CD4-positive, alpha-beta T cell treated with Interleukin-4 for 4 hours (primary cell): ENCODE results near the gene VPS51.

Source experiments
- DNase-seq: peaks from one replicate; pipeline ENCODE4 v3.0.0-alpha.2; 2020

Gene VPS51

DNA sequence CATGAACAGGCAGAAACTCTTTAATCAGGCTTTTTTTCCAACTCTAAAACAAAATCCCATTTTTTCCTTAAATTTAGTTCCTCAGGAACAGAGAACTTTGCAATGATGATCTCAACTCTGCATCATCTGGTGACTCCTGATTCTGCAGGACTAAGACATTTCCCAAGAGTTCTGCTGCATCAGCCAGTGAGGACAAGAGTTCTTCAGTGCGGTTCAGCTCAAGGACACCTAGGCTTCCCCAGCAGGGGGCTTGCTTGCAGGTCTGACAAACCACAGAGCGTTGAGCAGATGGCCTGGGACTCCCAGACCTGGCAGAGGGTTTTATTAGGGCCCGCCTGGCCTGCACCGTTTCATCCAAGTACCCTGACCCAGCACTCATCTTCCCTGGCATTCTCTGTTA is 18.6 kb upstream of the VPS51 start:
- DNase-seq, result no peak

DNA sequence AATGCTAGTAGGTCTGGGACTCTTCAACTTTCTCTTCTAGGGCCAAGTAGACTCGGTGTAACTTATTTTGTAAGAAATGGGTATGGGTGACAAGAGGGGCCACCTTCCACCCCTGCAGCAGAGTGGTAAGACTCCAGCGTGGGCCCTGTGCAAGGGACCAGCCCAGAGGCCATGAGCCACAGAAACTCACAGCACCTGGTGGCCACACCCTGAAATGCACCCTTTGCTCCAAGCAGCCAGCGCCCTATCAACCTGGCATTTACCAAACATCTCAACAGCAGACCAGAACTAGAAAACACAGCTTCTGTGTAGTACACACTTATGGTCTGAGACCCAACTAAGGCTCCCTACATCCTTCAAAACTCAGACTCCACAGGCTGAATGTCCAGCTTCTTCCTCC is 17.9 kb upstream of the VPS51 start:
- peak; percentile 77 for DNase-seq

DNA sequence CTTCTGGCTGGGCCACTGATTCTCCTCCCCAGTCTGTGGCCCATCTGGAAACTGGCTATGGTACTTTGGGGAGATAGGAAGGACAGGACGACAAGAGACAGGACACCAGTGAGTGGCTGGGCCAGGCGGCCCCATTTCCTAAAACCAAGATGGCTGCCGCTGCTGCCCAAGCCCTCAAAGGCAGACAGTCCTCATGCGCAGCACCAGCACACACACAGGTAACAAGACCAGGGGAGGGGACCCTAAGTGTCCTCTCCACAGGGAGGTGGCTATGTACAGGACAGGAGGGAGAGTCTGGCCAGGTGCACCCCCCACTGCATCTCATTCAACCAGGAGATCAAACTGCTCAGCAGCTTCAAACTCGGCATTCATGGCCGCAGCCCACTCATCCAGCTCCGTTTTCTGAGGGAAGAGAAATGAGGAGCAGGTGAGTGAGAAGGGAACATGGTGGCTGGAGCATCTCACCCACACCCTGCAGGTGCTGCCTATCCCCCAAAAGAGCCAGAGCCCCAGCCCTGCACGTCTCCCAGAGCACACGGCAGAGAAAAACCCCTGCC is 17.1 kb upstream of the VPS51 start:
- no peak for DNase-seq

DNA sequence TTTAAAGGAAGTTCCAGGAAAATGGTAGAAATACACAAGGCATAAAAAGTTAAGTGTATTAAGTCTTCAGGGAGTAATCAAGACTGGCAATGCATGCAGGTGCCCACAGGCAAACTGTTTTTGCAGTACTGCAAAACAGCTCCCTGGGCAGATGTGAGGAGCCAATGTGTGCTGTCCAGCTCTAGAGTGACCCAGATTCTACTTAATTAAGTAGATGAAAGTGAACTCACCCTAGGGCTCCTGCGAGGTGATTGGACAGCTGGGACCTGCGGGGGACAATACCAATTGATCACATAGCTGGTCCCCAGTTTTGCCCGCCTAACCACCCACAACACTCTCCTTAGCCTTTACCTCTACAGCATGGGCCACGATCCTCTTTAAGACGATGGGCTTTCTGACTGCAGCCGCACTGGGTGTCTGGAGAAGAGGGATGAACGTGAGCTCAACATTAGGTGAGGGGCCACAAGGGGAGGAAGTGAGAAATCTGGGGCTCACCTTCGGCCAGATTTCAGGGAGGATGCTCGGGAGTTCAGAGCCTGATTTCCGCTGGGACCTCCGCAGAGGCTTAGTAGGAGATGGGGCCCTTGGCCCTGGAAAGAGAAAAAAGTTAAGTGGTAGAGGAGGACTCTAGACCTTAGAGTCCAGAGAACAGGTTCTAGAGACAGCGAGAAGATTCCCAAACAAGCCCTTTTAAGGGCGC is 12.7 kb upstream of the VPS51 start:
- no peak for DNase-seq

DNA sequence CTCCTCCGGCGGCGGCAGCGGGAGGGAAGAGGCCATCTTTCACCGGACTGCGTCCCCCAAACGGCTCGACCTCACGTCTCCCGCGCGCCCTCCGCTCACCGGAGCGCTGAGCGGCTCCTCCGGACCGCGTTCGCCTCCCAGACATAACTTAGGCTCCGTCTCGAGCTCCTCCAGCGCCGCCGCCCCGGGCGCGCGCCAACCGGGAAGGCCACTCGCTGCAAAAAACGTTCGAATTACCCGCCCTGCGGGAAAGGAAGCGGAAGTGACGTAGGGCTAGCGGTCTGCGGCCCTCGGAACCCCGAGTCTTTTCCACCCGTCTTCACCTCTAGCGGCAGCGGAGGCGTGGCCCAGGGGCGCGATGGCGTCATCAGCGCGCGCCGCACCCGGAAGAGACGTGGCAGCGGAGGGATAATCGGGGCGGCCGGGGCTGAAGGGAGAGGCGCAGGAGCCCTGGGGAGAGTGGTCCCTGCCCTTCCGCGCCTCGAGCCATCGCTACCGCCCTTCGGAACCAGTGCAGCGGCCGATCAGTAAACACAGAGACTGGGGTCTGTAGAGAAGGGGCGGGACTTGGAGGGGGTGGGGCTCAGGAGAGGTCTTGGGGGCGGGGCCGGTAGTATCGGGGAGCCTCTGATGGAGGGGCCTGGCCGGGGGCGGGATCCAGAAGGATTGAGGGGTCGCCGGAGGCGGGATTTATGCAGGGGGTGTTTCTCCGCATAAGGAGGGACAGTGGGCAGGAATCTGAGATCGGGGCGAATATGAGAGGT is 12.0 kb upstream of the VPS51 start, which contains the start of the genes CDCA5 and ZFPL1:
Gene CDCA5, minus strand, starts transcription at position 207 of the 764 bp plus-strand sequence. Its CDS starts 62 bp downstream, at position 145.
Gene ZFPL1, plus strand, starts transcription at position 389 of the 764 bp plus-strand sequence. CDS start 477 bp downstream, outside the sequence.
- peak; percentile 96 for DNase-seq

DNA sequence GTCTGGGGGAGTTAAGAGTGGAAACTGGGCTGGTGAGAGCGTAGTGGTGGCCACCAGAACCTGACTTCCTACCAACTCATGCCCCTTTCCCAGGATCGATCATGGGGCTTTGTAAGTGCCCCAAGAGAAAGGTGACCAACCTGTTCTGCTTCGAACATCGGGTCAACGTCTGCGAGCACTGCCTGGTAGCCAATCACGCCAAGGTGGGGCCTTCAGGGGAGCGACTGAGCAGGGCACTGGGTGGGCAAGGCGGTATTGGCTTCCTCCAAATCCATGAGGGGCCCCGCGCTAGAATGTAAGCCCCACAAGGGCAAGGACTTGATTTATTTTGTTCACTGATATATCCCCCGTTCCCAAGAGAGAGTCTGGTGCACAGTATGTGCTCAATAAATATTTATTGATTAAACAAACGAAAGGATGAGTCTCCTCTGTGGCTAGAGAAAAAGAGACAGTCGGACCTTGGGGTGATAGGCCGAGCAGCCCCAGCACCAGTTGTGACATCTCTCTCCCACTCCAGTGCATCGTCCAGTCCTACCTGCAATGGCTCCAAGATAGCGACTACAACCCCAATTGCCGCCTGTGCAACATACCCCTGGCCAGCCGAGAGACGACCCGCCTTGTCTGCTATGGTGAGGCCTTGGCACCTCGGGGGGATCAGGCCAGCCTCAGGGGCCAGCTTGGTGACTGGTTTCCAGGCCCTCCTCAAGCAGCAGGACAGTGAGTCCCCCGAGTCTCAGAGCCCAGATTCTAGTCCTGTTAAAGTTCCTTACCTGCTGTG is 11.2 kb upstream of the VPS51 start:
- no peak for DNase-seq

DNA sequence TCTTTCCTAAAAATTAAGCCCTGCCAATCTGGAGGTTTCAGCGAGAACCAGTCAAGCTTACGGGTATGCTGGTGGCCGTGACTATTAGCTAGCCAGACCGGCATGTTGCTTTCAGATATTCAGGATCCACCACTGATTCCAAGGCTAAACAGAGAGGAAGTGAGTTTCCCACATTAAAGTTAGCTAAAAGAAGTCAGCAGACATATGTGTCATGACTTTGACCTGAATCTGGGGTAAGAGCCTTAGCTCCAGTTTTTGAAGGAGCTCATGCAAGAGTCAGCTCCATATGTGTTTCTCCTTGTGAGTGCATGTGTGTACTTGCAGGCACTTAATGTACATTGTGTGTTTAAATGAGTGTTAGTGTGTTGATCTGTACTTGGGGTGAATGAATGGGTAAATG is 10.6 kb upstream of the VPS51 start:
- DNase-seq, result no peak

DNA sequence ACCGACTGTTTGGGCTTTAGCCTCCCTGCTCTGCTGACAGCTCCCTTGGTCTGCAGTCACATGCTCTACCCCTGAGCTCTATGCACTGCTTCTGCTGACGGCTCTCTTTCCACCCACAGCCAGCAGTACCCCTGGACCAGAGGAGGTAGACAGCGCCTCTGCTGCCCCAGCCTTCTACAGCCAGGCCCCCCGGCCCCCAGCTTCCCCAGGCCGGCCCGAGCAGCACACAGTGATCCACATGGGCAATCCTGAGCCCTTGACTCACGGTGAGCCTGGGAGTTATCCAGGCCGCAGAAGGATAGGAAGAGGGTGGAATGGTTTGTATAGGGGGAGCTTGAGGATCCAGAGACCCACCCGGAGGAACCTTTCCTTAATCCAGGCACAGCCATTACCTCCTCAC is 9.2 kb upstream of the VPS51 start:
- DNase-seq, result no peak

DNA sequence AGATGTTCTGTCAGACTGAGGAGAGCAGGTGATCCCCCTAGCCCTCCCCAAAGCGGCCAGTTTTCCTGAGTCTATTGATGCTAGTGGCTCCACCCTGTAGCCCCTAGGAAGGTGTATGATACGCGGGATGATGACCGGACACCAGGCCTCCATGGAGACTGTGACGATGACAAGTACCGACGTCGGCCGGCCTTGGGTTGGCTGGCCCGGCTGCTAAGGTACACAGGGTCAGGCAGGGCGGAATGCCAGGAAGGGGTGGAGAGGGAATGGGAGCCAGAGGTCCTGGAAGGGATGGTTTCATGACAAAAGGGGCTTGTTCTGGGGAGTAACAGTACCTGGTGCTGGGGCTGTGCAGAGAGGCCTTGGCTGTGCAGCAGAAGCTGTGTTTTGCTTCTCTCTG is 8.8 kb upstream of the VPS51 start:
- no peak for DNase-seq

DNA sequence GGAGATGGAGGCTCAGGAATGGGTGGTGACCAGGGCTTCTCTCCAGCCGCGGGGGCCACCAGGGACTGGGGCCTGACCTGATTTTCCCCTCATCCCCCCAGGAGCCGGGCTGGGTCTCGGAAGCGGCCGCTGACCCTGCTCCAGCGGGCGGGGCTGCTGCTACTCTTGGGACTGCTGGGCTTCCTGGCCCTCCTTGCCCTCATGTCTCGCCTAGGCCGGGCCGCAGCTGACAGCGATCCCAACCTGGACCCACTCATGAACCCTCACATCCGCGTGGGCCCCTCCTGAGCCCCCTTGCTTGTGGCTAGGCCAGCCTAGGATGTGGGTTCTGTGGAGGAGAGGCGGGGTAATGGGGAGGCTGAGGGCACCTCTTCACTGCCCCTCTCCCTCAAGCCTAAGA is 8.2 kb upstream of the VPS51 start:
- DNase-seq, result no peak

DNA sequence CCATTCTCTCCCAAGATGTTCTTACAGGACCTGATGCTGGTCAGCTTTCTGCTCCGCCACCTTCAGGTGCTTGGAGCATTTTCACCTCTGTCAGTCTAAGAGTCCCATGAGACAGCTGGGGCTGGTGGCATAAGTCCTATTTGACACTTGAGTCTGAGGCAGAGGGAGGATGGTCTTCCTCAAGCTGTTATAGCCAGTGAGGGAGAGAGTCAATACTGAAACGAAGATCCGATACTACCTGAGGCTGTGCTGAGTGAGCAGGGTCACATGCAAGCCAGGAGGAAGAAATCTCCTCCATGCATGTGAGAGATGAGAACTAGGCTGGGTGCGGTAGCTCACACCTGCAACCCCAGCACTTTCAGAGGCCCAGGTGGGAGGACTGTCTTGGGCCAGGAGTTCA is 6.4 kb upstream of the VPS51 start:
- no peak for DNase-seq

DNA sequence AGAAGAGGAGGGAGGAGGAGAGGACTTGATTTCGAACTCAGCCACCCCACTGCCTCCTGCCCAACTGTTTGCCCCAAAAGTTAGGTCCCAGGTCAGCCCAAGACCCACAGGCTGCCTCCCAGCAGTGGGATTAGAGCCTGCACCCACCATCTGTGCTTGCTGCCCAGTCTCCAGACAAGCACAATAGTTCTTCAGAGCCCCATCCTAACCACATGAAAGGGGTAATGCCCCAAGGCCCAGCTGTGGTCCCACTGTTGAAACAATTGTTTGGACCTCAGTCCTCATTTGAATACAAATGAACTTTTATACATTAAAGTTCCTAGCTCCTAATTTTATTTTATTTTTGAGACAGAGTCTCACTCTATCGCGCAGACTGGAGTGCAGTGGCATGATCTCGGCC is 5.4 kb upstream of the VPS51 start:
- no peak for DNase-seq

DNA sequence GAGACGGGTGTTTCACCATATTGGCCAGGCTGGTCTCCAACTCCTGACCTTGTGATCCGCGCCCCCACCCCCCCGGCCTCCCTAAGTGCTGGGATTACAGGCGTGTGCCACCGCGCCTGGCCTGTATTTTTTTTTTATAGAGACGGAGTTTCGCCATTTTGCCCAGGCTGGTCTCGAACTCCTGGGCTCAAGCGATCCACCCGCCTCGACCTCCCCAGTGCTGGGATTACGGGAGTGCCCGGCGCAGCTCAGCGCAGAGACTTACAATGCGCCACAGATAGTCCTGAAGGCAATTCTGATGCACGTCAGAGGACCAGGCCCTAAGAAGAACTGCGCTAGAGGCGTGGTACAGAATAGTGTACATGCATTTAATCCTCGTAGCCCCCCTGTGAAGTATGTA is 587 bp upstream of the VPS51 start:
- no peak for DNase-seq

DNA sequence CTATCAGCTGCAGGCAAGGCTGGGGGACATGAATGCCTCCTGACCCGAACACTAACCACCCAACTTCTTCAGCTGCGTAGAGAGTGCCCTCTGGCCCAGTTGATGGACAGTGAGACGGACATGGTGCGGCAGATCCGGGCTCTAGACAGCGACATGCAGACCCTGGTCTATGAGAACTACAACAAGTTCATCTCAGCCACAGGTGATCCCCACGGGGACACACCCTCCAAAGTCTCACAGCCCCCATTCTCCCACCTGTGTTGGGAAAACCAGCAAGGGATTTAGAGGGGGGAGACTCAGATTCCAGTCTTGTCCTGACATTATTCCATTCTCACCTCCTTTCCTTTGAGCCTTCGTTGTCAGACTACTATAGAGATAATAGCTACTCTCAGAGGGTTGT is 912 bp downstream of the VPS51 start:
- no peak for DNase-seq

DNA sequence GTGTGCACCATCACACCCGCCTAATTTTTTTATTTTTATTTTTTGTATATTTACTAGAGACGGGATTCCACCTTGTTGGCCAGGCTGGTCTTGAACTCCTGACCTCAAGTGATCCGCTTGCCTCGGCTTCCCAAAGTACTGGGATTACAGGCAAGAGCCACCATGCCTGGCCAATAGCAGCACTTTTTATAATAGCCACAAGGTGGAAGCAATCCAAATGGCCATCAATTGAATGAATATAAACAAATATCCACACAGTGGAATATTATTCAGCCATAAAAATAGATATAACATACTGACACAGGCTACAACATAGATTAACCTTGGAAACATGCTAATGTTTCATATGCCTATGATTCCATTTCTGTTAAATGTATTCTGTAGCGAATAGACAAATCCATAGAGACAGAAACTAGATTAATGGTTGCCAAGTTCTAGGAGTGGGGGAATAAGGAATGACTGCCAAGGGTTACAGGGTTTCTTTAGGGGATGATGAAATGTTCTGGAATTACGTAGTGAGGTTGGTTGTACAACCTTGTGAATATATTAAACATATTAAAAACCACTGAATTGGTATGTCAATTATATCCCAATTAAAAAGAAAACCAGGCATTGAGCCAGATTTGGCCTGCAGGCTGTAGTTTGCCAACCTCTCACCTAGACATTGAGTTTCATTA is 4.8 kb downstream of the VPS51 start:
- DNase-seq, result no peak

DNA sequence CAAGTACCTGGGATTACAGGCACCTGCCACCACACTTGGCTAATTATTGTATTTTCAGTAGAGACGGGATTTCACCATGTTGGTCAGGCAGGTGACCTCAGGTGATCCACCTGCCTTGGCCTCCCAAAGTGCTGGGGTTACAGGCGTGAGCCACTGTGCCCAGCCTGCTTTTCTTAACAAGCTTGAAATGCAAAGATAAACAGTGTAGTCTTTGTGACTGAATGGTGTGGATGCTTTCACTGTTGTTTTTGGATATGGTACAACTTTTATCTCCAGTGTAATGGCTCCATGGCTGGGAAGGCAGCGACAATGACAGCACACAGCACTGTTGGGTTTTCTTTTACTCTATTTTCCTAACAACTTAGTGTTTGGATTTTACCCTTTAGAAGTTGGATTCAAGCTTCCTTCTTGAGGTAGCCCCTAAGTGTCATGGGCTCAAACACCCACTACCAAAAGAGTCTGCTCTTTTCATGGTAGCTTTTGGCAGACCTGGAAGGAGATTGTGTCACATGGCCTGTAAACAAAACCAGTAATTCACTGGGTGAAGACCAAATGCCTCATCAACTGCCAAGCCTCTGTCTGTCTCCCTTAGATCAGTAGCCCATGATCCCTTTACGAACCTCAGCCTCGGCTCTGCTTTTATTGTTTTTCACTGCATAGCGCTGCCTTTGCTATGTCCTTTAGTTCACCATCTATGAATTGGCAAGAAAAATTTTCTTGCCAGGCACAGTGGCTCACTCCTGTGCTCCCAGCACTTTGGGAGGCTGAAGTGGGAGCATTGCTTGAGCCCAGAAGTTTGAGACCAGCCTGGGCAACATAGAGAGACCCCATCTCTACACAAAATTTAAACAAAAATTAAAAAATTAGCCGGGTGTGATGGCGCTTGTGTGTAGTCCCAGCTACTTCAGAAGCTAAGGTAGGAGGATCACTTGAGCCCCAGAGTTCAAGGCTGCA is 6.4 kb downstream of the VPS51 start:
- DNase-seq, result no peak

DNA sequence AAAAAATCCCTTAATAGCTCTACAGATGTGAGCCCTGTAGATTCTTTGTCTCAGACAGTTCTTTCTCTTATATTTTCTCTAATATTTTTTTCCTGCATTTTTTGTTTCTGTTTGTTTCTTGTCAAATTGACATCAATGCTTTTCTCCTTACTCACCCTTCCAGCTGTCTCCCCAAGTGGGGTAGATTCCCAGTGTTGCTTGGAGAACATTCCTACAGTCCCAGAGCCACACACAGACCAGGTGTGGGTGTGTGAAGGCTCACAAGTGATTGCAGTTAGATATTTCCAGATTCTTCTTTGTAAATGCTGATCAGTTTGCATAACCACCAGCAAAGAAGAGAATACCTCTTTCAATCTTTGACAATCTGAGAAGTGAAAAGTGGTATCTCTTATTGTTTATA is 7.5 kb downstream of the VPS51 start:
- DNase-seq, result no peak

DNA sequence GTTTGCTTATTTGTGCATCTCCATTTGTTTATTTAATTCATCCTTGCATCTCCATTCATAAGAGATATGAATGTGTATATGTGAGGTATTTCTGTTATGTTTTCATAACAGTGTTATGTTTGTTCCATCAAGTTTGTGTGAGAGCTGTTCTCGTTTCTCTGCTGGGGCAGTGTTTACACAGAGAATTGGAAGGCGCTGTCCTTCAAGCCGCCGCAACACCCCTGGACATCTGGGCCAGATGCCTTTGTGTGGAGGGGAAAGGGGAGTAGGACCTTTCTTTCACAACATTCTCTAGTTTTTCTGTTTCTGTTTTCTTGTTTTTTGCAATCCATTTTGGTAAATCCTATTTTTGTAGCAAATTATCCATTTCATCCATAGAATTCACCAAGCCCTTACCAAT is 8.6 kb downstream of the VPS51 start:
- no peak for DNase-seq

DNA sequence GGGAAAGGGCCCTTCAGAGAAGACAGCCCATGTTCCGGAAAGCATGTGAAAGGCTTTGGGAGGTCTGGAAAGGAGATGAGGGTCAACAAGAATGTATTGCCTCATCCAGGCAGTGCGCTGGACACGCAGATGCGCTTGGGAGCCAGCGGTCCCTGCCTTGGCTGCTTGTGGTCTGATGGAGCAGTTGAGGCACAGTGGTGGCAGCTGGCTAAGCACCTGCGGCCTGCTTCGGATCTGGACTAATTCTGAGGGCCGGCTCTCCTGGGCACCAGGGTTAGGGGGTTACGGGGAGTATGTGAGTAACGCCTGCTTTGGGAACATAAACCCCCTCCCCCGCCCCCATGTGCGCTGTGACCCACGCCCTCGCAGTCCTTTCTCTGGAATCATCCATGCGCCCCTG is 11.1 kb downstream of the VPS51 start:
- DNase-seq, result no peak

DNA sequence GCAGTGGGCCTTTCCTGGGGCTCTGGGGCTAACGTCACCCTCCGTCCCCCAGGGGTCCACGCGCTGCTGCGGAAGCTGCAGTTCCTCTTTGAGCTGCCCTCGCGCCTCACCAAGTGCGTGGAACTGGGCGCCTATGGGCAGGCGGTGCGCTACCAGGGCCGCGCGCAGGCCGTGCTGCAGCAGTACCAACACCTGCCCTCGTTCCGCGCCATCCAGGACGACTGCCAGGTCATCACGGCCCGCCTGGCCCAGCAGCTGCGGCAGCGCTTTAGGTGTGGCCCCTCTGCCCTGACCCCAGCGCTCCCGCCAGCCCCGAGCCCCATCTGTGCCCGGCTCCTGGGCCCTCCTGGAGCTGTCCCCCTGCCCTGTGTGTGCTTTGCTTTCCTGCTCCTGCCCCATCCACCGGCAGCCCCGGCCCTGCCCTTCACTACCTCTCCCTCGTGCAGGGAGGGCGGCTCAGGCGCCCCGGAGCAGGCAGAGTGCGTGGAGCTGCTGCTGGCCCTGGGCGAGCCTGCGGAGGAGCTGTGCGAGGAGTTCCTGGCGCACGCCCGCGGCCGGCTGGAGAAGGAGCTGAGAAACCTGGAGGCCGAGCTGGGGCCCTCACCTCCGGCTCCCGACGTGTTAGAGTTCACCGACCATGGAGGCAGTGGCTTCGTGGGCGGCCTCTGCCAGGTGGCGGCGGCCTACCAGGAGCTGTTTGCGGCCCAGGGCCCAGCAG is 11.9 kb downstream of the VPS51 start:
- no peak for DNase-seq
